WTC11 (cell line): ENCODE results near the gene STUM. TPM values are rescaled to one million over a fixed set of nuclear protein-coding genes. Genes with fewer than 3 reads are reported as not detected.
A peak's percentile ranks its signal among the peaks of the same experiment; 100 is the strongest.

Source experiments
- ATAC-seq: fragments of 200-7000 bp; cut with Tn5 transposase; 2 replicates; pipeline ENCODE4 v1.10.0; 2021; ENCODE audit warnings: mild to moderate bottlenecking, moderate library complexity
- CTCF ChIA-PET: fragments of 300-600 bp; sonication (Branson Sonifier 250); formaldehyde crosslinking; loops from one replicate; lab custom pipeline; 2021; ENCODE audit warnings: antibody characterized with exemption; lab: Charles Lee
- POLR2A ChIA-PET: fragments of 350-600 bp; sonication (Branson Sonifier 250); formaldehyde crosslinking; loops from one replicate; lab custom pipeline; 2021; ENCODE audit warnings: antibody characterized with exemption; lab: Charles Lee
- DNase-seq: peaks from one replicate; pipeline ENCODE4 v3.0.0; 2021; ENCODE audit warnings: low spot score
- H3K27ac Mint-ChIP-seq: 2 replicates; pipeline ENCODE4 v1.8.0; 2021; ENCODE audit warnings: mixed read lengths
- H3K27me3 Mint-ChIP-seq: 2 replicates; pipeline ENCODE4 v1.8.0; 2021; ENCODE audit warnings: low read depth, mild to moderate bottlenecking, moderate library complexity, mixed read lengths
- H3K36me3 Mint-ChIP-seq: 2 replicates; pipeline ENCODE4 v1.8.0; 2021; ENCODE audit warnings: mixed read lengths
- H3K4me1 Mint-ChIP-seq: 2 replicates; pipeline ENCODE4 v1.8.0; 2022; ENCODE audit warnings: mixed read lengths
- H3K4me3 Mint-ChIP-seq: 2 replicates; pipeline ENCODE4 v1.8.0; 2021; ENCODE audit warnings: mild to moderate bottlenecking, moderate library complexity, mixed read lengths
- H3K9me3 Mint-ChIP-seq: 2 replicates; pipeline ENCODE4 v1.8.0; 2021; ENCODE audit warnings: mixed read lengths
- CBFB ChIP-seq: sonication (generic); formaldehyde crosslinking; IDR thresholded peaks from 2 replicates; pipeline ENCODE4 v1.8.1; 2022; ENCODE audit warnings: mild to moderate bottlenecking, low read depth, missing genetic modification reagents
- FOXK1 ChIP-seq: sonication (generic); formaldehyde crosslinking; IDR thresholded peaks from 2 replicates; pipeline ENCODE4 v1.8.0; 2022; ENCODE audit warnings: mild to moderate bottlenecking, moderate library complexity, missing genetic modification reagents
- JUN ChIP-seq: sonication (generic); formaldehyde crosslinking; IDR thresholded peaks from 2 replicates; pipeline ENCODE4 v1.8.0; 2023; ENCODE audit warnings: mild to moderate bottlenecking, missing genetic modification reagents
- NFE2L1 ChIP-seq: sonication (generic); formaldehyde crosslinking; IDR thresholded peaks from 2 replicates; pipeline ENCODE4 v1.8.1; 2023; ENCODE audit warnings: missing genetic modification reagents
- SP1 ChIP-seq: sonication (generic); formaldehyde crosslinking; conservative IDR thresholded peaks from 2 replicates; pipeline ENCODE4 v1.8.1; 2022; ENCODE audit warnings: missing genetic modification reagents
- ZBTB21 ChIP-seq: sonication (generic); formaldehyde crosslinking; IDR thresholded peaks from 2 replicates; pipeline ENCODE4 v1.8.1; 2023; ENCODE audit warnings: mild to moderate bottlenecking, missing genetic modification reagents, borderline replicate concordance
- total RNA-seq: library from RNA; stranded (reverse); gene quantifications from 3 replicates; pipeline ENCODE4 v1.2.3, GENCODE V29; 2021
- TF ChIP-seq, protein P1 (sequence below): fragments of 250-450 bp; sonication (Bioruptor Pico); IDR thresholded peaks from 2 replicates; pipeline ENCODE4 v2.1.2; 2022; ENCODE audit warnings: mild to moderate bottlenecking, moderate library complexity
- TF ChIP-seq, protein P2 (sequence below): sonication (generic); formaldehyde crosslinking; IDR thresholded peaks from 2 replicates; pipeline ENCODE4 v1.8.1; 2022; ENCODE audit warnings: mild to moderate bottlenecking, missing genetic modification reagents, moderate library complexity, borderline replicate concordance
- TF ChIP-seq, protein P3 (sequence below): sonication (generic); formaldehyde crosslinking; IDR thresholded peaks from 2 replicates; pipeline ENCODE4 v1.8.1; 2022; ENCODE audit warnings: low read depth, missing genetic modification reagents, borderline replicate concordance
- TF ChIP-seq, protein P4 (sequence below): sonication (generic); formaldehyde crosslinking; IDR thresholded peaks from 2 replicates; pipeline ENCODE4 v1.8.0; 2022; ENCODE audit warnings: missing genetic modification reagents
- TF ChIP-seq, protein P5 (sequence below): sonication (generic); formaldehyde crosslinking; IDR thresholded peaks from 2 replicates; pipeline ENCODE4 v1.8.0; 2022; ENCODE audit warnings: mild to moderate bottlenecking, missing genetic modification reagents
- TF ChIP-seq, protein P6 (sequence below): sonication (generic); formaldehyde crosslinking; IDR thresholded peaks from 2 replicates; pipeline ENCODE4 v1.8.1; 2023; ENCODE audit warnings: mild to moderate bottlenecking, missing genetic modification reagents, moderate library complexity
- TF ChIP-seq, protein P7 (sequence below): sonication (generic); formaldehyde crosslinking; conservative IDR thresholded peaks from 2 replicates; pipeline ENCODE4 v1.8.1; 2023; ENCODE audit warnings: mild to moderate bottlenecking, low read depth, missing genetic modification reagents, moderate library complexity
- TF ChIP-seq, protein P8 (sequence below): fragments of 200-600 bp; IDR thresholded peaks from 2 replicates; pipeline ENCODE4 v1.8.0; 2022; ENCODE audit warnings: antibody characterized with exemption

STUM gene
- total RNA-seq, 1 experiment from 2014 or later = 2.5 TPM

DNA sequence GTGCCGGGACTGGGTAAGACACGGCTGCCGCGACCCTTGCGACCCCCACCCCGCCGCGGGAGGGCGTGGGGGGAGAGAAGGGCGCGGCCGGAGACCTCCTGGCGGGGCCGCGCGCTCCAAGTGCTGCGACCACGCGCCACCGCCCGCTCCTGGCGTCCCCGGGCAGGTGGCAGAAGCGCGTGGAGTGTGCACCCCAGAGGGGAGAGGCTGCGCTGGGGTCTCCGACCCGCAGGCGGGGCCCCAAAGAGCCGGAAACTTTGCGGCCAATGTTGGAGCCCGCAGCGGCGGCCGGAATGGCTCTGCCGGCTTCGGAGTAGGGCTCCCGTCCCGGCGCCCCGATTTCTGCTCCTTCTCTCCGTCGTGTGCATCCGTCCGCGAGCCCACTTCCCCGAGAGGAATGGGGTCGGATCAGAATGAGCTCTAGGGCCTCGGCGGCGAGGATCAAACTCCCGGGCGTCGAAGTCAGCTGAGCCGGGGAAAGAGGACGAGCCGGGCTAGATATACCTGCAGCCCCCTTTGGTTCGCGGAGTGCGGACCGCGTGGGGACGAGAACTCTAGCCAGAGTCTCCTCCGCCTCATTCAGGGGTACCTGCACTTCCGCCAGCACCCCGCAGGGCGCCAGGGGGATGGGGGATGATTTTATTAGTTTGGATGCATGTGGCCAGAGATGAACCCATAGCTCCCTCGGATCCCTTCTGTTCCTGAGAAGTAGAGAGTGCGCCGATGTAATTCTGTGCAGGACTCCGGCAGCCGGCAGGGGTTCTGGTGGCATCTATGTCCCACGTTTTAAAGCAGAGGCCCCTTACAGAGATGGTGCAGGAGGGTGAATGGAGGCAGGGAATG lies 751 bp downstream of the STUM start (continued):
- TF ChIP-seq, protein P1, sequence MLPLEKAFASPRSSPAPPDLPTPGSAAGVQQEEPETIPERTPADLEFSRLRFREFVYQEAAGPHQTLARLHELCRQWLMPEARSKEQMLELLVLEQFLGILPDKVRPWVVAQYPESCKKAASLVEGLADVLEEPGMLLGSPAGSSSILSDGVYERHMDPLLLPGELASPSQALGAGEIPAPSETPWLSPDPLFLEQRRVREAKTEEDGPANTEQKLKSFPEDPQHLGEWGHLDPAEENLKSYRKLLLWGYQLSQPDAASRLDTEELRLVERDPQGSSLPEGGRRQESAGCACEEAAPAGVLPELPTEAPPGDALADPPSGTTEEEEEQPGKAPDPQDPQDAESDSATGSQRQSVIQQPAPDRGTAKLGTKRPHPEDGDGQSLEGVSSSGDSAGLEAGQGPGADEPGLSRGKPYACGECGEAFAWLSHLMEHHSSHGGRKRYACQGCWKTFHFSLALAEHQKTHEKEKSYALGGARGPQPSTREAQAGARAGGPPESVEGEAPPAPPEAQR = no peak
- TF ChIP-seq, protein P2, sequence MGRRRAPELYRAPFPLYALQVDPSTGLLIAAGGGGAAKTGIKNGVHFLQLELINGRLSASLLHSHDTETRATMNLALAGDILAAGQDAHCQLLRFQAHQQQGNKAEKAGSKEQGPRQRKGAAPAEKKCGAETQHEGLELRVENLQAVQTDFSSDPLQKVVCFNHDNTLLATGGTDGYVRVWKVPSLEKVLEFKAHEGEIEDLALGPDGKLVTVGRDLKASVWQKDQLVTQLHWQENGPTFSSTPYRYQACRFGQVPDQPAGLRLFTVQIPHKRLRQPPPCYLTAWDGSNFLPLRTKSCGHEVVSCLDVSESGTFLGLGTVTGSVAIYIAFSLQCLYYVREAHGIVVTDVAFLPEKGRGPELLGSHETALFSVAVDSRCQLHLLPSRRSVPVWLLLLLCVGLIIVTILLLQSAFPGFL = no peak
- TF ChIP-seq, protein P3, sequence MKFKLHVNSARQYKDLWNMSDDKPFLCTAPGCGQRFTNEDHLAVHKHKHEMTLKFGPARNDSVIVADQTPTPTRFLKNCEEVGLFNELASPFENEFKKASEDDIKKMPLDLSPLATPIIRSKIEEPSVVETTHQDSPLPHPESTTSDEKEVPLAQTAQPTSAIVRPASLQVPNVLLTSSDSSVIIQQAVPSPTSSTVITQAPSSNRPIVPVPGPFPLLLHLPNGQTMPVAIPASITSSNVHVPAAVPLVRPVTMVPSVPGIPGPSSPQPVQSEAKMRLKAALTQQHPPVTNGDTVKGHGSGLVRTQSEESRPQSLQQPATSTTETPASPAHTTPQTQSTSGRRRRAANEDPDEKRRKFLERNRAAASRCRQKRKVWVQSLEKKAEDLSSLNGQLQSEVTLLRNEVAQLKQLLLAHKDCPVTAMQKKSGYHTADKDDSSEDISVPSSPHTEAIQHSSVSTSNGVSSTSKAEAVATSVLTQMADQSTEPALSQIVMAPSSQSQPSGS (CRISPR knock-in tag) = no peak
- TF ChIP-seq NFE2L1 = no peak
- no peak for TF ChIP-seq JUN (CRISPR knock-in tag)
- TF ChIP-seq, protein P4, sequence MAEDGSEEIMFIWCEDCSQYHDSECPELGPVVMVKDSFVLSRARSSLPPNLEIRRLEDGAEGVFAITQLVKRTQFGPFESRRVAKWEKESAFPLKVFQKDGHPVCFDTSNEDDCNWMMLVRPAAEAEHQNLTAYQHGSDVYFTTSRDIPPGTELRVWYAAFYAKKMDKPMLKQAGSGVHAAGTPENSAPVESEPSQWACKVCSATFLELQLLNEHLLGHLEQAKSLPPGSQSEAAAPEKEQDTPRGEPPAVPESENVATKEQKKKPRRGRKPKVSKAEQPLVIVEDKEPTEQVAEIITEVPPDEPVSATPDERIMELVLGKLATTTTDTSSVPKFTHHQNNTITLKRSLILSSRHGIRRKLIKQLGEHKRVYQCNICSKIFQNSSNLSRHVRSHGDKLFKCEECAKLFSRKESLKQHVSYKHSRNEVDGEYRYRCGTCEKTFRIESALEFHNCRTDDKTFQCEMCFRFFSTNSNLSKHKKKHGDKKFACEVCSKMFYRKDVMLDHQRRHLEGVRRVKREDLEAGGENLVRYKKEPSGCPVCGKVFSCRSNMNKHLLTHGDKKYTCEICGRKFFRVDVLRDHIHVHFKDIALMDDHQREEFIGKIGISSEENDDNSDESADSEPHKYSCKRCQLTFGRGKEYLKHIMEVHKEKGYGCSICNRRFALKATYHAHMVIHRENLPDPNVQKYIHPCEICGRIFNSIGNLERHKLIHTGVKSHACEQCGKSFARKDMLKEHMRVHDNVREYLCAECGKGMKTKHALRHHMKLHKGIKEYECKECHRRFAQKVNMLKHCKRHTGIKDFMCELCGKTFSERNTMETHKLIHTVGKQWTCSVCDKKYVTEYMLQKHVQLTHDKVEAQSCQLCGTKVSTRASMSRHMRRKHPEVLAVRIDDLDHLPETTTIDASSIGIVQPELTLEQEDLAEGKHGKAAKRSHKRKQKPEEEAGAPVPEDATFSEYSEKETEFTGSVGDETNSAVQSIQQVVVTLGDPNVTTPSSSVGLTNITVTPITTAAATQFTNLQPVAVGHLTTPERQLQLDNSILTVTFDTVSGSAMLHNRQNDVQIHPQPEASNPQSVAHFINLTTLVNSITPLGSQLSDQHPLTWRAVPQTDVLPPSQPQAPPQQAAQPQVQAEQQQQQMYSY (CRISPR knock-in tag) = 0 out of 2 replicates have a peak, but pooled peaks have one; percentile 22

DNA sequence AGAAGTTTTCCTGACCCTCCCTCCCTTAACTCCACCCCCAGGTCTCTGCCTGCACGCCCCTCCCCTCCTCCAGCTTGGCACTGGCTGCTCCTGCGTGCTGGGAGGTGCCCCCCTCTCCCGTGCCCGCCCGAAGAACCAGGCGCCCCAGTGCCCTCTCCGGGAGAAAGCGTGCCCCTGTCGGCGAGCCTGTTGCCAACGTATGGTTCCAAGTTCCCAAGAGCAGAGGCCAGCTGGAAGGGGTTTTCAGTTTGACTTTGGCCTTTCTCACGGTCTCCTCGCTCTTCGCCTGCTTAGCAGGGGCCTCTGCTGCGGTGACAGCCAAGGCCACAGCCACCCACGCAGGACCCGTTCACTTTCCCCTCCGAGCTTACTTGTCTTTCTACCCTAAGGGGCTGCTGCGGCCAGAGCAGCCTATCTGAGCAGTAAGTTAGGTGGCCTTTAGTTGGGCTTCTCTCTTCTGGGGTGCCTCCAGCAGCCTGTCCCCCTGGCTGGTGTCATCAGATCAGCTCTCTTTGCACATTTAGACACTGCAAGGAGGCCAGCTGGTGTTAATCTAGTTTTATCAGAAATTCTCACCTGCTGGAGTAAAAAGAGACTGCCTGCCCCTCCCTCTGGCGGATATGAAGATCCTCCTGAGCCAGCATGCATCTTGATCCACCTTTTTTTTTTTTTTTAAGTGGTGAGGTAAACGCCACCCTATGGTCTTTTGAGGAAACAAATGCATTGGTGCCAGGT lies 1.5 kb downstream of the STUM start:
- DNase-seq (peak; percentile 34), ATAC-seq (peak; percentile 48)
- H3K9me3 Mint-ChIP-seq = no peaks in the 10 kb centered on the region
- peaks cover 67% of the 10 kb centered on the region for H3K27me3 Mint-ChIP-seq
- ChIA-PET POLR2A (interaction anchor here (0.7 to 1.4 kb wide), 3 partner anchors 59 to 145 kb away, joined by 3 to 5 read pairs (median 3); partner anchors contain the start of gene PARP1), CTCF (interaction anchor here (0.6 to 6.7 kb wide), 19 partner anchors 11 to 424 kb away, joined by 3 to 98 read pairs (median 5); partner anchors contain the start of gene PARP1)
- TF ChIP-seq SP1 = no peak
- TF ChIP-seq, protein P5, sequence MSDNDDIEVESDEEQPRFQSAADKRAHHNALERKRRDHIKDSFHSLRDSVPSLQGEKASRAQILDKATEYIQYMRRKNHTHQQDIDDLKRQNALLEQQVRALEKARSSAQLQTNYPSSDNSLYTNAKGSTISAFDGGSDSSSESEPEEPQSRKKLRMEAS (CRISPR knock-in tag) = 0 out of 2 replicates have a peak, but pooled peaks have one; percentile 21
- peaks cover 23% of the 10 kb centered on the region for H3K4me1 Mint-ChIP-seq
- H3K27ac Mint-ChIP-seq = no peak overlapping the region
- H3K4me3 Mint-ChIP-seq = peak overlapping the region; percentile 68
- H3K36me3 Mint-ChIP-seq = no peaks in the 10 kb centered on the region

DNA sequence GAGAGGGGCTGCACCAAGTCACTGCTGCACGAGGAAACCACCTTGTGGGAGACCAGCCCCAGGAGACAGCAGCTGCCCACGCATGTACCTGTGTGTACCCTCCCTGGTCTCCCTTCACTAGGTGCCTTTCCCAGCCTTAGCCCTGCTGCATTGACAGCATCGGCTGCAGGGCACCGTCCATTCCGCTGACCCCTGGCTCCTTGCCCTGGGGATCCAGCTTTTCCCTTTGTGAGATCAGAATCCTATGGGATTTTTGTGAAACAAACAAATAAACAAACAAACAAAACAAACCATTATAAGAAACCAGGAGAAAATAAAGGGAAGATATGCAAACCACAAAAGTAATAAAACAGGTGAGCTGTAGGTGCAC lies 2.1 kb downstream of the STUM start:
- H3K27me3 Mint-ChIP-seq = peaks cover 61% of the 10 kb centered on the region
- no peak overlapping the region for H3K27ac Mint-ChIP-seq
- ChIA-PET POLR2A (interaction anchor here (1.4 kb wide), 1 partner anchor 143 kb away, joined by 3 read pairs; the partner anchor contains the start of gene PARP1), CTCF (interaction anchor here (0.7 to 6.7 kb wide), 11 partner anchors 18 to 1211 kb away, joined by 3 to 98 read pairs (median 27); partner anchors contain the start of gene PARP1)
- H3K4me1 Mint-ChIP-seq = peaks cover 19% of the 10 kb centered on the region
- DNase-seq (no peak), ATAC-seq (no peak)
- H3K36me3 Mint-ChIP-seq = no peaks in the 10 kb centered on the region
- no peaks in the 10 kb centered on the region for H3K9me3 Mint-ChIP-seq
- no peak overlapping the region for H3K4me3 Mint-ChIP-seq
- TF ChIP-seq ZBTB21 (no peak), CBFB (CRISPR knock-in tag) (no peak), FOXK1 (CRISPR knock-in tag) (no peak)
- TF ChIP-seq, protein P6, sequence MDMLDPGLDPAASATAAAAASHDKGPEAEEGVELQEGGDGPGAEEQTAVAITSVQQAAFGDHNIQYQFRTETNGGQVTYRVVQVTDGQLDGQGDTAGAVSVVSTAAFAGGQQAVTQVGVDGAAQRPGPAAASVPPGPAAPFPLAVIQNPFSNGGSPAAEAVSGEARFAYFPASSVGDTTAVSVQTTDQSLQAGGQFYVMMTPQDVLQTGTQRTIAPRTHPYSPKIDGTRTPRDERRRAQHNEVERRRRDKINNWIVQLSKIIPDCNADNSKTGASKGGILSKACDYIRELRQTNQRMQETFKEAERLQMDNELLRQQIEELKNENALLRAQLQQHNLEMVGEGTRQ (CRISPR knock-in tag) = no peak
- TF ChIP-seq, protein P7, sequence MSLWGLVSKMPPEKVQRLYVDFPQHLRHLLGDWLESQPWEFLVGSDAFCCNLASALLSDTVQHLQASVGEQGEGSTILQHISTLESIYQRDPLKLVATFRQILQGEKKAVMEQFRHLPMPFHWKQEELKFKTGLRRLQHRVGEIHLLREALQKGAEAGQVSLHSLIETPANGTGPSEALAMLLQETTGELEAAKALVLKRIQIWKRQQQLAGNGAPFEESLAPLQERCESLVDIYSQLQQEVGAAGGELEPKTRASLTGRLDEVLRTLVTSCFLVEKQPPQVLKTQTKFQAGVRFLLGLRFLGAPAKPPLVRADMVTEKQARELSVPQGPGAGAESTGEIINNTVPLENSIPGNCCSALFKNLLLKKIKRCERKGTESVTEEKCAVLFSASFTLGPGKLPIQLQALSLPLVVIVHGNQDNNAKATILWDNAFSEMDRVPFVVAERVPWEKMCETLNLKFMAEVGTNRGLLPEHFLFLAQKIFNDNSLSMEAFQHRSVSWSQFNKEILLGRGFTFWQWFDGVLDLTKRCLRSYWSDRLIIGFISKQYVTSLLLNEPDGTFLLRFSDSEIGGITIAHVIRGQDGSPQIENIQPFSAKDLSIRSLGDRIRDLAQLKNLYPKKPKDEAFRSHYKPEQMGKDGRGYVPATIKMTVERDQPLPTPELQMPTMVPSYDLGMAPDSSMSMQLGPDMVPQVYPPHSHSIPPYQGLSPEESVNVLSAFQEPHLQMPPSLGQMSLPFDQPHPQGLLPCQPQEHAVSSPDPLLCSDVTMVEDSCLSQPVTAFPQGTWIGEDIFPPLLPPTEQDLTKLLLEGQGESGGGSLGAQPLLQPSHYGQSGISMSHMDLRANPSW = no peak
- TF ChIP-seq, protein P8, sequence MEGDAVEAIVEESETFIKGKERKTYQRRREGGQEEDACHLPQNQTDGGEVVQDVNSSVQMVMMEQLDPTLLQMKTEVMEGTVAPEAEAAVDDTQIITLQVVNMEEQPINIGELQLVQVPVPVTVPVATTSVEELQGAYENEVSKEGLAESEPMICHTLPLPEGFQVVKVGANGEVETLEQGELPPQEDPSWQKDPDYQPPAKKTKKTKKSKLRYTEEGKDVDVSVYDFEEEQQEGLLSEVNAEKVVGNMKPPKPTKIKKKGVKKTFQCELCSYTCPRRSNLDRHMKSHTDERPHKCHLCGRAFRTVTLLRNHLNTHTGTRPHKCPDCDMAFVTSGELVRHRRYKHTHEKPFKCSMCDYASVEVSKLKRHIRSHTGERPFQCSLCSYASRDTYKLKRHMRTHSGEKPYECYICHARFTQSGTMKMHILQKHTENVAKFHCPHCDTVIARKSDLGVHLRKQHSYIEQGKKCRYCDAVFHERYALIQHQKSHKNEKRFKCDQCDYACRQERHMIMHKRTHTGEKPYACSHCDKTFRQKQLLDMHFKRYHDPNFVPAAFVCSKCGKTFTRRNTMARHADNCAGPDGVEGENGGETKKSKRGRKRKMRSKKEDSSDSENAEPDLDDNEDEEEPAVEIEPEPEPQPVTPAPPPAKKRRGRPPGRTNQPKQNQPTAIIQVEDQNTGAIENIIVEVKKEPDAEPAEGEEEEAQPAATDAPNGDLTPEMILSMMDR = no peak
